ENCODE results near the gene ZNF500. TPM values are rescaled to one million over a fixed set of nuclear protein-coding genes. Genes with fewer than 3 reads are reported as not detected.
"Not testable (repeated sequence)": the region's sequence is repeated elsewhere in the genome, so short reads cannot be mapped to it uniquely, and the experiment has no call there.

The ZNF500 gene
- total RNA-seq, 1 donor from 2014 or later = 5.8 TPM

- Histone ChIP-seq H3K27me3 (ENCODE audit: control insufficient read depth, insufficient read depth, low read length) (no peaks in the 10 kb centered on the region), H3K4me3 (ENCODE audit: low read depth, low read length) (no peak within 1 kb of the TSS), H3K36me3 (ENCODE audit: control insufficient read depth, insufficient read depth, low read length) (no peaks in the 10 kb centered on the region)
- FAIRE-seq (no peak), DNase-seq (ENCODE audit: low read depth) (no peak)
- TF ChIP-seq CTCF (IDR thresholded peaks at IDR 0.05; ENCODE audit: insufficient read depth, low read length, severe bottlenecking) = no peak
These were observed 20.9 kb upstream of the ZNF500 start, which contains the start of gene SEPTIN12 for GRCh38 chr16:4787627-4788482. TSS of gene SEPTIN12 (minus strand) at chr16:4788345. CDS start at chr16:4787645, 700 bp downstream.

GRCh38 chr16:4787068-4787467, 20.1 kb upstream of the ZNF500 start:
- FAIRE-seq (no peak), DNase-seq (ENCODE audit: low read depth) (no peak)
- no peaks in the 10 kb centered on the region for H3K36me3 ChIP-seq (ENCODE audit: control insufficient read depth, insufficient read depth, low read length)
- H3K27me3 ChIP-seq (ENCODE audit: control insufficient read depth, insufficient read depth, low read length) = no peaks in the 10 kb centered on the region
- no peak overlapping the region for H3K4me3 ChIP-seq (ENCODE audit: low read depth, low read length)
- TF ChIP-seq CTCF (IDR thresholded peaks at IDR 0.05; ENCODE audit: insufficient read depth, low read length, severe bottlenecking) = no peak

- H3K4me3 ChIP-seq (ENCODE audit: low read depth, low read length) = no peak overlapping the region
- FAIRE-seq = no peak
These were observed 18.9 kb upstream of the ZNF500 start for GRCh38 chr16:4785758-4786433.

GRCh38 chr16:4784444-4784987, 17.6 kb upstream of the ZNF500 start:
- FAIRE-seq; H3K4me3 ChIP-seq (ENCODE audit: low read depth, low read length); H3K36me3 ChIP-seq (ENCODE audit: control insufficient read depth, insufficient read depth, low read length); H3K27me3 ChIP-seq (ENCODE audit: control insufficient read depth, insufficient read depth, low read length); DNase-seq (ENCODE audit: low read depth): not testable (repeated sequence)

More at GRCh38 chr16:4785758-4786433, 18.9 kb upstream of the ZNF500 start:
- Histone ChIP-seq H3K36me3 (ENCODE audit: control insufficient read depth, insufficient read depth, low read length) (no peaks in the 10 kb centered on the region), H3K27me3 (ENCODE audit: control insufficient read depth, insufficient read depth, low read length) (no peaks in the 10 kb centered on the region)
- DNase-seq (ENCODE audit: low read depth) = no peak
- no peak for TF ChIP-seq CTCF (IDR thresholded peaks at IDR 0.05; ENCODE audit: insufficient read depth, low read length, severe bottlenecking)

- H3K27me3 ChIP-seq (ENCODE audit: control insufficient read depth, insufficient read depth, low read length) = no peaks in the 10 kb centered on the region
- no peak for TF ChIP-seq CTCF (IDR thresholded peaks at IDR 0.05; ENCODE audit: insufficient read depth, low read length, severe bottlenecking)
- DNase-seq (ENCODE audit: low read depth) (no peak), FAIRE-seq (no peak)
- H3K4me3 ChIP-seq (ENCODE audit: low read depth, low read length) = no peak overlapping the region
- H3K36me3 ChIP-seq (ENCODE audit: control insufficient read depth, insufficient read depth, low read length) = no peaks in the 10 kb centered on the region
These were observed 17.0 kb upstream of the ZNF500 start for GRCh38 chr16:4783951-4784336.

All from bronchial epithelial cell (primary cell).